HG02623 (cell line): ENCODE data around the gene NCOR1.
A peak's percentile ranks its signal among the peaks of the same experiment; 100 is the strongest.
"Not testable (repeated sequence)": the region's sequence is repeated elsewhere in the genome, so short reads cannot be mapped to it uniquely, and the experiment has no call there.

Experiments
- ATAC-seq: cut with Tn5 transposase; IDR thresholded peaks from one replicate; pipeline ENCODE4 v1.9.1; 2021; ENCODE audit warnings: moderate library complexity; ENCODE audit not compliant: unreplicated experiment

Gene NCOR1

DNA sequence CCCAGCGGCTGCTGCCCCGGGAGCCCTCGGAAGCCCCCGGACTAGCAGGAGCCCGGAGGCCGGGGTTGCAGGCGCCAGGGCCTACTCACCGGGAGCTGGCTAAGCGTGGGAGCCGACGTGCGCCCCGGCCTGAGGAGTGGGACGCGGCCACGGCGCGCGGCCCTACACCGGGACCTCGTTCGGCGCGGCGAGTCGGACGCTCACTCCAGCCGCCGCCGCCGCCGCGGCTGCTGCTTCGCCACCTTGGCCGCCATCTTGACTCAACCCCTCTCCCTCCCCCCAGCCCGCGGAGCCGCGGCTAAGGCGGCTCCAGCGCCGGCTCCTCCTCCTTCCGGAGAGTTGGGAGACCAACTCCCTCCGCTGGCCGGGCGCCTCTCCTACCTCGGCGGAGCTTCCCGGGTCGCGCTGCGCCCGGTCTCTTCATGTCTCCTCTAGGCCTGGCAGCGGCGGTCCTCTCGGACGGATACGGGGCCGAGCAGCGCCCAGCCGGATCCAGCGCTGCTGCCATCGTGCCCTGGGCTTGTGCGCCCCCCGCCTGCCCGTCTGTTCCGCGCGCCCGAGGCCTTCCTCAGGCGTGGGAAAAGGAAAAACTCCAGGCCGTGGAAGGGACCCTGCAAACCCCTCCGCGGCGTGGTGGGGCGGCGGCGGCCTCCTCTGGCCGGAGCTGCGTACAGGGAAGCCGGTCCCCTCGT lies at the start of gene NCOR1:
TSS of gene NCOR1 (minus strand) at position 262 of the 692 bp plus-strand sequence. CDS start 20,965 bp downstream, outside the sequence.
- ATAC-seq: peak; percentile 56

GRCh38 chr17:16262201-16262600 lies 46.9 kb upstream of the NCOR1 start:
- ATAC-seq: no peak

- ATAC-seq: no peak
Observed at GRCh38 chr17:16261049-16261448, 45.7 kb upstream of the NCOR1 start.

GRCh38 chr17:16259926-16260325 lies 44.6 kb upstream of the NCOR1 start:
- no peak for ATAC-seq

- no peak for ATAC-seq
Observed at GRCh38 chr17:16258901-16259300, 43.6 kb upstream of the NCOR1 start.

DNA sequence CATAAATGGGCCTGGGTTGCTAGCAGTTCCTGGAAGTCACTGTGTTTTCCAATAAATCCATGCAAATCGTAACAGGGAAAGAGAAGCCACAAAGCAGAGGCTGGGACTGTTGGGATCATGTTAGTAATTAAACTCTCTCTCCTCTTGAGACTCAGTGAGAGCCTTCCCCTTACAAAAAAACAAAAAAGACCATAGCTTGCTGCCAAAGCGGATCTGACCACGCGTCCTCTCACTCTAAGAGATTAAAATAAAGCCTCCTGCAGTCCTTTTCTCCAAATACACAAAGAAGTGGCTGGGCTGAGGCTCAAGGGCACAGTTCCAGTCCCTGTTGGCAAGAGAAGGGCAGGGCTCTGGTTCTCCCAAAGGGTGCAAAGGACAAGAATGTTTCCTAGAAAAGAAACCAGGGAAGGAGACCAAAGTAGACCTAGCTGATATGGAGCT lies 40.2 kb upstream of the NCOR1 start:
- ATAC-seq: no peak

- ATAC-seq: no peak
Observed at GRCh38 chr17:16254773-16255400, 39.6 kb upstream of the NCOR1 start.

GRCh38 chr17:16251556-16251955 lies 36.2 kb upstream of the NCOR1 start:
- ATAC-seq: no peak

DNA sequence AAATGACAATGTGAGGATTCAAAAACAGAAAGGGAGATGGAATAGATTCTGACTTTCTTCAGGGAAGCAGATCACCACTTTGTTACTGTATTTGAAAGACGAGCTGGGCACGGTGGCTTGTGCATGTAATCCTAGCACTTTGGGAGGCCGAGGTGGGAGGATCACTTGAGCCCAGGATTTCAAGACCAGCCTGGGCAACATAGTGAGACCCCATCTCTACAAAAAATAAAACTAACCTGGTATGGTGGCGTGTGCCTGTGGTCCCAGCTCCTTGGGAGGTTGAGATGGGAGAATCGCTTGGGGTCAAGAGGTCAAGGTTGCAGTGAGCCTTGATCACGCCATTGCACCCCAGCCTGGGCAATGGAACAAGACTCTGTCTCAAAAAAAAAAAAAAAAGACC lies 35.7 kb upstream of the NCOR1 start:
- ATAC-seq: no peak

GRCh38 chr17:16250635-16251034 lies 35.3 kb upstream of the NCOR1 start:
- ATAC-seq: no peak

- ATAC-seq: no peak
Observed at GRCh38 chr17:16247586-16247984, 32.3 kb upstream of the NCOR1 start.

DNA sequence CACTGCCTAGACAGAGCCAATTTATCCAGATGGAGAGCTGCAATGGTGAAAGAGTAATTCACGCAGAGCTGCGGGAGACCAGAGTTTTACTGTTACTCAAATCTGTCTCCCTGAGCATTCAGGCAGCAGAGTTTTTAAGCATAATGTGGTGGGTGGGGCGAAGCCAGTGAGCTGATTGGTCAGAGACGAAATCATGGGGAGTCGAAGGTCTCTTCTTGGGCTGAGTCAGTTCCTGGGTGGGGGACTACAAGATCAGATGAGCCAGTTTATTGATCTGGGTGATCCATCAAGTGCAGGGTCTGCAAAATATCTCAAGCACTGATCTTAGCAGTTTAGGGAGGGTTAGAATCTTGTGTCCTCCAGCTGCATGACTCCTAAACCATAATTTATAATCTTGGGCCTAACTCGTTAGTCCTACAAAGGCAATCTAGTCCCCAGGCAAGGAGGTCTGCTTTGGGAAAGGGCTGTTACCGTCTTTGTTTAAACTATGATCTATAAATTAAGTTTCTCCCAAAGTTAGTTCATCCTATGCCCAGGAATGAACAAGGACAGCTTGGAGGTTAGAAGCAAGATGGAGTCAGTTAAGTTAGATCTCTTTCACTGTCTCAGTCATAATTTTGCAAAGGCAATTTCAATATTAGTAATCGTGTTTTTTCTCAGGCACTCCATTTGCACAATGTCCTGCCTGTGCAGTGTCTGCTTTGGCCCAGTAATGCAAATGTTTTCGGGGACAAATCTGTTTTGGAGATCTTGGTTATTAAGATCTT lies 28.6 kb upstream of the NCOR1 start:
- ATAC-seq: no peak

GRCh38 chr17:16243385-16243784 lies 28.1 kb upstream of the NCOR1 start:
- no peak for ATAC-seq

- ATAC-seq: no peak
Observed at GRCh38 chr17:16241906-16242399, 26.6 kb upstream of the NCOR1 start.

GRCh38 chr17:16239931-16240330 lies 24.6 kb upstream of the NCOR1 start:
- no peak for ATAC-seq

GRCh38 chr17:16232391-16232790 lies 17.1 kb upstream of the NCOR1 start:
- no peak for ATAC-seq

DNA sequence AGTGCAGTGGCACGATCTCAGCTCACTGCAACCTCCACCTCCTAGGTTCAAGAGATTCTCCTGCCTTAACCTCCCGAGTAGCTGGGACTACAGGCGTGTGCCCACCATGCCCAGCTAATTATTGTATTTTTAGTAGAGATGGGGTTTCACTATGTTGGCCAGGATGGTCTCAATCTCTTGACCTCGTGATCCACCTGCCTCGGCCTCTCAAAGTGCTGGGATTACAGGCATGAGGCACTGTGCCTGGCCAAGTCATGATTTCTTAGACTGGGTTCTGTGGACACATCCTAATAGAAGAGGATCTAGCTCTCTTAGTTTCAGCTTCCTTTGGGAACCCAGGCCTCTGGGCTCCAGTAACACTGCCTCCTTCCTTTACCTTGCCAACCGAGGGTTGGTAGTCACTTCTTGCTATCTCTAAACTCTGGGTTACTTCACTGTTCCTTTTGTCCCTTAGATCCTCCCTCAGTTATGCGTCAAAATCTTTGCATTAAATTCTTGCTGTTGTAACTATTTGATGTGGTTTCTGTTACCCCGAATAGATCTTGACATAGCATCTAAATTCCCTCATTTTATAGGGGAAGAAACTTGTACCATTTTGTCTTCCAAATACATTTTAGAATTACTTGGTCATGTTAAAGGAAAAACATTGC lies 14.7 kb upstream of the NCOR1 start:
- not testable (repeated sequence) for ATAC-seq

- ATAC-seq: no peak
Observed at GRCh38 chr17:16222406-16222805, 7.1 kb upstream of the NCOR1 start.

GRCh38 chr17:16217002-16217635 lies 1.8 kb upstream of the NCOR1 start, which contains the start of gene PIGL:
Gene PIGL (plus strand): TSS chr17:16217210. CDS start chr17:16217227, 17 bp downstream.
- peak; percentile 39 for ATAC-seq

DNA sequence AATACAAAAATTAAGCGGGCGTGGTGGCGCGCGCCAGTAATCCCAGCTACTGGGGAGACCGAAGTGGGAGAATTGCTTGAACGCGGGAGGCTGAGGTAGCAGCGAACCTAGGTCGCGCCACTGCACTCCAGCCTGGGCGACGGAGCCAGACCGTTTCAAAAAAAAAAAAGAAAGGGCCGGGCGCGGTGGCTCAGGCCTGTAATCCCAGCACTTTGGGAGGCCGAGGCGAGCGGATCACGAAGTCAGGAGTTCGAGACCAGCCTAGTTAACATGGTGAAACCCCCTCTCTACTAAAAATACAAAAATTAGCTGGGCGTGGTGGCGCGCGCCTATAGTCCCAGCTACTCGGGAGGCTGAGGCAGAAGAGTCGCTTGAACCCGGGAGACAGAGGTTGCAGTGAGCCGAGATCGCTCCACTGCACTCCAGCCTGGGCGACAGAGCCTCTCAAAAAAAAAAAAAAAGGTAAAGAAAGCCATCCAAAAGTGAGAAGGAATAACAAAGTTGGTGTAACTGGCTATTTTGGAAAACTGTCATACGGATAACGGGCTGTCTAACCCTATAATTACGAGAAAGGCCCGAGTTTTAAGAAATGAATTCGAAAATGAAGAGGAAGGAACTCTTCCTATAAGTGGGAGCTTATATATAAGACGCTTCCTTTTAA lies 1.1 kb upstream of the NCOR1 start:
- not testable (repeated sequence) for ATAC-seq
